HCEC 1CT (cell line): Measurements from ENCODE around the gene TAF11L3.
"Not testable (repeated sequence)": the region's sequence is repeated elsewhere in the genome, so short reads cannot be mapped to it uniquely, and the experiment has no call there.

Source experiments
- DNase-seq: peaks from one replicate; pipeline ENCODE4 v3.0.0-alpha.2; 2017

TAF11L3 gene

DNA sequence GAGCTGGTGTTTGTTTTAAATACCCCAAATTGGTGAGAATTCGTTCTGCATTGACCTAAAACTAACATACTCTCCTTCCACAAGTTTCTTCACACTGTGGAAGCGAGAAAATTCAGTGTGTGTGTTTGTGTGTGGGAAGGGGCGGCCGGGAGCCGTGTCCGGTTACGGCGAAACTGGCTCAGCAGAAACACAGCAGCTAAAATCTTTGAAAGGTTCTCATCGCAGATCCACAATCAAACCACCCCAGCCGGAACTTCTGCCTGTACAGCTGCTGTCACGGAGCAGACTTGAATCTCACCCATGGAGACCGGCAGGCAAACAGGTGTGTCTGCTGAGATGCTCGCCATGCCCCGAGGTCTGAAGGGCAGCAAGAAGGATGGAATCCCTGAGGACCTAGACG, at the start of gene TAF11L3:
Gene TAF11L3 (plus strand): TSS at position 301 of the 400 bp plus-strand sequence.
- not testable (repeated sequence) for DNase-seq

GRCh38 chr5:17470064-17470463, 48.1 kb upstream of the TAF11L3 start:
- DNase-seq: no peak

DNA sequence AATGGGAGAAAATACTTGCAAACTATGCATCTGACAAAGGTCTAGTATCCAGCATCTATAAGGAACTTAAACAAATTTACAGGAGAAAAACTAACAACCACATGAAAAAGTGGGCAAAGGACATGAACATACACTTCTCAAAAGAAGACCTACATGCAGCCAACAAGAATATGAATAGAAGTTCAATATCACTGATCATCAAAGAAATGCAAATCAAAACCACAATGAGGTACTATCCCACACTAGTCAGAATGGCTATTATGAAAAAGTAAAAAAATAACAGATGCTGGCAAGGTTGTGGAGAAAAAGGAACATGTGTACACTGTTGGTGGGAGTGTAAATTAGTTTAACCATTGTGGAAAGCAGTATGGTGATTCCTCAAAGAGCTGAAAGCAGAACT, 43.1 kb upstream of the TAF11L3 start:
- DNase-seq: not testable (repeated sequence)

GRCh38 chr5:17477043-17477442, 41.1 kb upstream of the TAF11L3 start:
- DNase-seq: no peak

DNA sequence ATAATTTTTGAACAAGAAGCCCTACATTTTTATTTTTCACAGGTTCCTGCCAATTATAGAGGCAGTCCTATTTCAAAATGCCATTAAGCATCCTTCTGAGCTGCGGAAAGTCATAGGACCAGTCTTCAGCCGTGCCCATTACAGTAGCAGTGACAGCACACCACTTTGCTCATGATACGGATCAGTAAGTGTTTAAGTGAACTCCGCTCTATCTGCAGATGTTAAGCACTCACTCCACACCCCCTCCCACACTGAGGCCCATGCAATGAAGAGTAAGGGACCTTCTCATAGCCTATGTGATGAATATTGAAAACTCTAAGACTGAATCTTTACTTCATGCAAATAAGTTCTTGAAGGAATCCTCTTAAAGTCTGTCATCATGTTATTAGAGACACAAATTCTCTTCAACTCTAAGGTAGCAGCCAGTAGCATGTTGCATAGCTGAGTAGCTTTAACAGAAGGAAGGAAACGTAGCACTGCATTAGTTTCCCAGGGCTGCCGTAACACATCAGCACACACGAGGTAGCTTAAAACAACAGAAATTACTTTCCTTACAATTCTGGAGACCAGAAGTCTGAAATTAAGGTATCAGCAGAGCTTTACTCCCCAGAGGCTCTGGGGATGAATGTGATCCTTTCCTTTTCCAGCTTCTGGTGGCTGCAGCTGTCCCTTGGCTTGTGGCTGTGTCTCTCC, 40.4 kb upstream of the TAF11L3 start:
- DNase-seq: no peak

- no peak for DNase-seq
These were observed 36.8 kb upstream of the TAF11L3 start for GRCh38 chr5:17481378-17481777.

GRCh38 chr5:17482790-17483189, 35.4 kb upstream of the TAF11L3 start:
- DNase-seq: no peak

DNA sequence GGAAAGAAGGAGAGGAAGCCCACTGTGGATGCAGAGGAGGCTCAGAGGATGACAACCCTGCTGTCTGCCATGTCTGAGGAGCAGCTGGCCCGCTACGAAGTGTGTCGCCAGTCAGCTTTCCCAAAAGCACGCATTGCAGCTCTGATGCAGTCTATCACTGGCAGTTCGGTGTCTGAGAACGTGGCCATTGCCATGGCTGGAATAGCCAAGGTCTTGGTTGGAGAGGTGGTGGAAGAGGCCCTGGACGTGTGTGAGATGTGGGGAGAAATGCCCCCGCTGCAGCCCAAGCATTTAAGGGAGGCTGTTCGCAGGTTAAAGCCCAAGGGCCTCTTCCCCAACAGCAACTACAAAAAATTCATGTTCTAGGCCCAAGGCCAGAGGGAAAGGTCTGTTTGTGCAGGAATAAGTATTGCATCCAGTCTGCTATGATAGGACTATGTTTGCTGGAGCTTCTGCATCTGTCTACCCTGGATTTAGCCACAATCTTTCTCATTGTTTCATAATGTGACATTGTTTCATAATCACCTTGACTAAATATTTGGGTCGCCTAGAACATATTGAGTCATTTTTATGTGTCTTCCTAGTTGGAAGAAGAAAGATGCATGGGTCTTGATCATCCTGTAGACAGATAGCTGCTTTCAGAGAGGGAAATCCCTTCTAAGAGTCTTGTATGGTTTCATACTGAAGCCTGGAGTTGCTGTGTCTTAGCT, 31.5 kb upstream of the TAF11L3 start:
- DNase-seq: not testable (repeated sequence)

DNA sequence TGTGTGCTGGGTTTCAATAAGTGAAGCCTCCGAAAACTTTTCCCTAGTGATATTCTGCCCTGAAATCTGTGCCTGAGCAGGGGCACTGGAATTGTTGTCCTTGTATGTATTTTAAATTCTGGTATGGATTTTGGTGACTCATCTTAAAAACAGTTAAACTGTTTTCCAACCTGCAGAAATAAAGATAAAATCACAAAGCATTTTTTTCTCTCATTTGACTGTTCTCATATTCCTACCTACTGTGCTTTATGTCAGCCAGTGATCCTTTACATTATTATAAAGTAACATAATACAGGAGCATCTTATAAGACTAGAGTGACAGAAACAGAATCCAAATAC, 31.0 kb upstream of the TAF11L3 start:
- DNase-seq: no peak

DNA sequence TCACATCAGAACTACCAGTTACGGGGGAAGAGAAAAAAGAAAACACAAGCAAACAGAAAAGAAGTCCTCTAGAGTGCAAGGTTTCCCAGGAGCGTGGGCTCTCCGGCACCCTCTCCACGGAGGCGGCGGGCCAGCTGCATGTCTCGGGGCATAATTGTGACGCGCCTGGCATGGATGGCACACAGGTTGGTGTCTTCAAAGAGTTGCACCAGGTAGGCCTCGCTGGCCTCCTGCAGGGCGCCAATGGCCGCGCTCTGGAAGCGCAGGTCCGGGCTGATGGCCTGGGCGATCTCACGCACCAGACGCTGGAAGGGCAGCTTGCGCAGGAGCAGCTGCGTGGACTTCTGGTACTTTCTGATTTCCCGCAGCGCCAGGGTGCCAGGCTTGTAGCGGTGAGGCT, 26.9 kb upstream of the TAF11L3 start:
- DNase-seq: not testable (repeated sequence)

- no peak for DNase-seq
These were observed 25.4 kb upstream of the TAF11L3 start for GRCh38 chr5:17492770-17493169.

DNA sequence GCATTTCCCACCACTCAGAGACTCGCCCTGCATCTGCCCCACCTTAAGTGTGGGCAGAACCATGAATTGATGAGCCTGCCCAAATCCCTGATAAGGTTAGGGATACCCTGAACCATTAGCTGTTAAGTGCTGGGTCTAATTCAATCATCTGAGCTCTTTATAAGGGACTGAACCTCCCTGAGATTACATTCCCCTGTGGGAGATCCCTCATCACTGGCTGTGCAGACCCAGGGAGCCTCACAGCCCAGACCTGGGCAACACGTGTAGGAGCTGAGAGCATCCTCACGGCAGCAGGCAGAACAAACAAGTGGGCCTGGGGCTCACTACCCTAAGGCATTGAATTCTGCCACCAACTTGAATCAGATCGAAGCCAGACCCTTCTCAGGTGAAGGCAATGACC, 20.7 kb upstream of the TAF11L3 start:
- no peak for DNase-seq

- DNase-seq: not testable (repeated sequence)
These were observed 20.2 kb upstream of the TAF11L3 start, which contains the start of gene TAF11L2 for GRCh38 chr5:17497931-17498330. Gene TAF11L2 (plus strand): TSS chr5:17498231.

DNA sequence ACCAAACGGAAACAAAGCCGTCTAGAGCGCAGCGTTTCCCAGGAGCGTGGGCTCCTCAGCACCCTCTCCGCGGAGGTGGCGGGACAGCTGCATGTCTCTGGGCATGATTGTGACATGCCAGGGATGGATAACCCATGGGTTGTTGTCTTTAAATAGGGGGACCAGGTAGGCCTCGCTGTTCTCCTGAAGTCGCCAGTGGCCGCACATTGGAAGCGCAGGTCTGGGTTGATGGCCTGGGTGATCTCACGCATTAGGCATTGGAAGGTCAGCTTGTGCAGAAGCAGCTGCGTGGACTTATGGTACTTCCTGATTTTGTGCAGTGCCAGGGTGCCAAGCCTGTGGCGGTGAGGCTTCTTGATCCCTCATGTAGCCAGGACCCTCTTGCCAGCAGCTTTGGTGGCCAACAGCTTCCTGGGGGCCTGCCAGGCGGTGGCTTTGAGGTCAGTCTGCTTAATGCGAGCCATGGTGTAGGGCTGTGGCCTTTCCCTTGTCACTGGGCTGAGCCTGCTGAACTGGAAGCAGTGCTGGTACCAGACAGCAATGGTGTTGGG, 6.3 kb upstream of the TAF11L3 start:
- DNase-seq: no peak

DNA sequence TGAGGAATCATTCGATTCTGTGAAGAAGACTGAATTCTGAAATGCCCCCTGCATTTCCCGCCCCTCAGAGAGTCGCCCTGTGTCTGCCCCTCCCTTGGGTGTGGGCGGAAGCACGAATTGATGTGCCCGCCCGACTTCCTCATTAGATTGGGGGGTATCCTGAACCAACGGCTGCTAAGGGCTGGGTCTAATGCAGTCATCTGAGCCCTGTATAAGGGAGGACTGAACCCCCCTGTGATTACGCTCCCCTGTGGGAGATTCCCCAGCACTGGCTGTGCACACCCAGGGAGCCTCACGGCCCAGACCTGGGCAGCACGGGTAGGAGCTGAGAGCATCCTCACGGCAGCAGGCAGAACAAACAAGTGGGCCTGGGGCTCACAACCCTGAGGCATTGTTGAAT, 641 bp upstream of the TAF11L3 start:
- not testable (repeated sequence) for DNase-seq

DNA sequence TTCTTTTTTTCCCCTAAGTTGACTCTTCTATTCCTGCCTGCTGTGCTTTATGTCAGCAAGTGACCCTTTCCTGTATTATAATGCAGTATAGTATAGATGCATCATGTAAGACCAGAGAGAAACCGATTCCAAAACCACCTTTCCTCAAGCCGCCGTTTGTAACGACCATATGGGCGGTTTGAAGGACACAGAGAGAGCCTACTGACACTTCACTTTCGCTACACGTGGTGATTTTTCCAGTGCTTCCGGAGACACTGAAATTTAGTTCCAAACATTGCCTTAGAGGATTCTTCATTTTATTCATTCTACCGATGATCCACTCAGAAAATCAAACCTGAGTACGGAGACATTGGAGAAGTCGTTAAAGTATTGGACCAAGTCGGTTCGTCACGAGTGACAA, 1.3 kb downstream of the TAF11L3 start:
- DNase-seq: not testable (repeated sequence)

- not testable (repeated sequence) for DNase-seq
These were observed 3.3 kb downstream of the TAF11L3 start, which contains the start of gene TAF11L4 for GRCh38 chr5:17521501-17521900. Gene TAF11L4 (plus strand): TSS chr5:17521801.

GRCh38 chr5:17524935-17525334, 6.8 kb downstream of the TAF11L3 start, which contains the start of gene TAF11L5:
Gene TAF11L5 (plus strand): TSS chr5:17525235.
- not testable (repeated sequence) for DNase-seq

- DNase-seq: not testable (repeated sequence)
These were observed 8.3 kb downstream of the TAF11L3 start for GRCh38 chr5:17526504-17526903.

DNA sequence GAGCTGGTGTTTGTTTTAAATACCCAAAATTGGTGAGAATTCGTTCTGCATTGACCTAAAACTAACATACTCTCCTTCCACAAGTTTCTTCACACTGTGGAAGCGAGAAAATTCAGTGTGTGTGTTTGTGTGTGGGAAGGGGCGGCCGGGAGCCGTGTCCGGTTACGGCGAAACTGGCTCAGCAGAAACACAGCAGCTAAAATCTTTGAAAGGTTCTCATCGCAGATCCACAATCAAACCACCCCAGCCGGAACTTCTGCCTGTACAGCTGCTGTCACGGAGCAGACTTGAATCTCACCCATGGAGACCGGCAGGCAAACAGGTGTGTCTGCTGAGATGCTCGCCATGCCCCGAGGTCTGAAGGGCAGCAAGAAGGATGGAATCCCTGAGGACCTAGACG, 10.2 kb downstream of the TAF11L3 start, which contains the start of gene TAF11L6:
Gene TAF11L6 (plus strand): TSS at position 301 of the 400 bp plus-strand sequence.
- DNase-seq: not testable (repeated sequence)
